AG08396 (cell line): ENCODE measurements around the gene IL1F10.

Experiments
- DNase-seq: peaks from one replicate; pipeline ENCODE4 v3.0.0; 2012; ENCODE audit warnings: low spot score, mixed read lengths

The IL1F10 gene, protein sequence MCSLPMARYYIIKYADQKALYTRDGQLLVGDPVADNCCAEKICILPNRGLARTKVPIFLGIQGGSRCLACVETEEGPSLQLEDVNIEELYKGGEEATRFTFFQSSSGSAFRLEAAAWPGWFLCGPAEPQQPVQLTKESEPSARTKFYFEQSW

GRCh38 chr2:113067681-113068080 lies at the start of gene IL1F10:
Gene IL1F10, plus strand, starts transcription at chr2:113067970. Its CDS starts 4,769 bp downstream, at chr2:113072739.
- no peak for DNase-seq

GRCh38 chr2:113018509-113018908 lies 49.3 kb upstream of the IL1F10 start:
- no peak for DNase-seq

DNA sequence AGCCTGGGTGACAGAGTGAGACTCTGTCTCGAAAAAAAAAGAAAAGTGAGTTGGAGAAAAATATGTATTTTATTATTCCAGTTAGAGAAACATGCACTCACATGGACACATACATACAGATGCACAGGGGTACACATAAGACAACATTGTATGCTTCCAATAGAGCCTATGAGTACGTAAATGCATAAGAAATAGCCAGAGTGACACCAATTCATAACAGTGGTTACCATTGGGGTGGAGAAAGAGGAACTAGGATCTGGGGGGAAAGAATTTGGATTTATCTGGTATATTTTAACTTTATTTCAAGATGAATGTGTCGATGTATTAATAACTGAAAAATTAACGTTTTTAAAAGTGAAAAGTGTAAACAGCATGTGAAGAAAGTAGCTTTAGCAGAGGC lies 46.5 kb upstream of the IL1F10 start:
- DNase-seq: no peak

DNA sequence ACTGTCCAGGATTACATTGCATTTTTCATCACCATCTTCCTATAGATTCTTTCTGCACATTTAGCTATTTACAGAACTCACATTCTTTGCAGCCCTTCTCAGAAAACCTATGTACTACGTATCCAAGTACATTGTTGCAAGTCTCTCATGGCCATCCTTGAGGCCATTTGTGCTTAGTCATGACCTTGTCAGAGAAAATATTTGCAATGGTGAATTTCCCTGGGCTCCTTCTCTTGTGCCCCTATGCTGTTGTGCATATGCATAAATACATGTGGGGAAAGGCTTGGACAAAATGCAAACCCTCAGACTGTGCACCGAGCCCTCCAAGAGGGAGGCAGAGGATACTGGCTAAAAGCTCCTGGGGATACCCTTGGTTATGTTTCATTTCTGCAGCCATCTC lies 43.0 kb upstream of the IL1F10 start:
- DNase-seq: no peak

- DNase-seq: no peak
These were observed 42.0 kb upstream of the IL1F10 start for GRCh38 chr2:113025737-113026136.

- DNase-seq: no peak
These were observed 40.1 kb upstream of the IL1F10 start for GRCh38 chr2:113027691-113028090.

DNA sequence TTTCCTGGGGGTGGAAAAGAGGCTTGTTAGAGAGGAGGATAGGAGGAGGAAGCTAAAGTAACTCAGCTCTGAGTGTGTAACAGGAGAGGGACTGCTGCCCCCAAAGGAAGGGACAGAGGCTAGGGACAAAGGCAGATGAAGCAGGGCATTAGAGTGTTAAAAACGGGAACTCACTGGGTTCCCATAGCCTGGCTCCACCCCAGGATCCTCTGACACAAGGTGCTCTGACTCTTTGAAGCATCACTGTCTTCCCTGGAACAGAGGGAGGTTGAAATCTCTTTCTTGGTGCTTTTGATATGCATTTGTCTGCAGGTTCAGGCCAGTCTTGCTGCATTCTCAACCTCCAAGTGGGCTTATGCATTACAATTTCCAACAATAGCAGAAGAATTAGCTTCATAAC lies 39.7 kb upstream of the IL1F10 start:
- no peak for DNase-seq

GRCh38 chr2:113032737-113033136 lies 35.0 kb upstream of the IL1F10 start:
- no peak for DNase-seq

GRCh38 chr2:113034016-113034415 lies 33.8 kb upstream of the IL1F10 start:
- no peak for DNase-seq

GRCh38 chr2:113036763-113037162 lies 31.0 kb upstream of the IL1F10 start:
- no peak for DNase-seq

DNA sequence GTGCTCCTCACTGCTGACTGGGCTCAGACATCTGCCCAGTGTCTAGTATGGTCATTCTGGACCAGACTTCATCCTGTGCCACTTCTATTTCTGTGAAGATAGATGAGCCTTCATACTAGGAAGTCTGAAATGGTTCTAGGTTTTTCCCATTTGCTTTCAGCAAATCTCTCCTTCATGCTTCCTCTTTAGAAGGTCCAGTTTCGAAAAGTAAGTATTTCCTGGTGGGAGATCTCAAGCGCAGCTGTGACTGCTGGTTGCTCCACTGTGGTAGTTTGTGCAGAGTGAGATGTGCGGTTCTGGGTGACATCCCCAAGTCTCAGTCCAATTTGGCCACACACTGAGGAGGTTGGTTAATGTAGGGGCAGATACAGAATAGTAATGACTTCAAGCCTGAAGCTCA lies 29.5 kb upstream of the IL1F10 start:
- no peak for DNase-seq

- DNase-seq: no peak
These were observed 28.6 kb upstream of the IL1F10 start for GRCh38 chr2:113039158-113039557.

DNA sequence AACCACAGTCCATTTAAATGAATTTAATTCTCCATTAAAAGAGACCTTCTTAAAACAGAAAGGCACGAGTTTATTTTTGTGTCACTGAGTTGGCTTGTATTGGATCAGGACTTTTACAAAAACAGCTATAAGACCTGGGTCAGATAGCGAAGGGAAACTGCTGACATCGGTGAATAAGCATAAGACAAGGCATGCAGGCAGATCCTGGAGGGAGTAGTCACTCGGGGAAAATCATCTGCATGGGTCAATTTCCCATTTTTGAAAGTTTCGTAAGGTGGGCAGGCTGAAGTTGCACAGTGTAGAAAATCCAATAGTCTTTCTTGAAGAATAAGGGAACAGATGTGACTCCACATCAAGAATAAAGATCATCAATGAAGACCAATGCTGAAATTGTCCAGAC lies 28.1 kb upstream of the IL1F10 start:
- DNase-seq: no peak

- DNase-seq: no peak
These were observed 25.9 kb upstream of the IL1F10 start for GRCh38 chr2:113041871-113042270.

DNA sequence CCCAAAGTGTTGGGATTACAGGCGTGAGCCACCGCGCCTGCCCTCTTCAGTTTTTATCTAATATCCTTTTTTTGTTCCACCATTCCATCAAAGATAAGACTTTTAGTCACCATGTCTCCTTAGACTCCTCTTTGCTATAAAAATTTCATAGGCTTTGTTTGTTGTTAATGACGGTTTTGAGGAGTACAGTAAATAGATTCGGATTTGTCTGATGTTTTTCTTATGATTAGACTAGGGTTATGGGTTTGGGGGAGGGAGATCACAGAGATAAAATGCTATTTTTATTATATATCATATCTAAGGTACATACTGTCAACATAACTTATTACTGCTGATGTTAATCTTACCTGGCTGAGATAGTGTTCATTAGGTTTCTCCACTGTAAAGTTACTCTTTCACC lies 21.3 kb upstream of the IL1F10 start:
- no peak for DNase-seq

DNA sequence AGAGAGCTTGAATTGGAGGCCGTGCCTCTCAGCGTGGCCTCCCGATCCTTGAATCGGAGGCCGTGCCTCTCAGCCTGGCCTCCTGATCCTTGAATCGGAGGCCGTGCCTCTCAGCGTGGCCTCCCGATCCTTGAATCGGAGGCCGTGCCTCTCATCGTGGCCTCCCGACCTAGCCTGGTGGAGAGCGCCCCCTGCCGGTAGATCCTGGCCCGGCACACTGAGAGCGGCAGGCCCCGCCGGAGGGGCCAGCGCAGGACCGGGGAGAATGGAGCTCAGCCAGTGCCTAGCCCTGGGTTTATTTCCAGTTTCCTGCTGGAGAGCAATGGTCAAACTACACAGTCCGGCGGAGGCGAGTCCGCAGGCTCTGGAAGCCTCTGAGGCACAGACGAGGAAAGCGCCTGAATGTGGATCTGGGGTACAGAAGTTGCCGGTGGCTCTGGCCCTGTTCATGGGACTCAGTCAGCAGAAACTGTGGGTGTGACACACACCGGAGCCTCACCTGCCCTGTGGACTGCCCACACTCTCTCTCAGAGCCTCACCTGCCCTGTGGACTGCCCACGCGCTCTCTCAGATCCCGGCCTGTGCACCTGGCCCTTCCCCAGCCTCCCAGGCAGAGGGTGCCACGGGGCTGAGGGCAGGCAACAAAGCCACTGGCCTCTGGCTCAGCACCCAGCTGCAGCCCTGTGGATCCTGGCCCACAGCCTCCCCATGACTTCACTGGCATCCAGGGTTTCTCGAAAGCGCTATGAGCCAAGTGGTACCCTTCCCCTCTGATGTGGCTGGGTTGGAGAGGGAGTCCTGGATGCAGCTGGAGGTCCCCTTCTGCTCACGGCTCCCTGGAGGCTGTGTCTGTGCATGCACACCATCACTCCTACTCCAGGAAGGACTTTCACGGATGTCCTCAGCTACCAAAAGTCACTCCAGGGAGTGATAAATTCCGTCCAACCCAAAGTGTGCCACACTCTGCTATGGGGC lies 16.6 kb upstream of the IL1F10 start:
- no peak for DNase-seq

DNA sequence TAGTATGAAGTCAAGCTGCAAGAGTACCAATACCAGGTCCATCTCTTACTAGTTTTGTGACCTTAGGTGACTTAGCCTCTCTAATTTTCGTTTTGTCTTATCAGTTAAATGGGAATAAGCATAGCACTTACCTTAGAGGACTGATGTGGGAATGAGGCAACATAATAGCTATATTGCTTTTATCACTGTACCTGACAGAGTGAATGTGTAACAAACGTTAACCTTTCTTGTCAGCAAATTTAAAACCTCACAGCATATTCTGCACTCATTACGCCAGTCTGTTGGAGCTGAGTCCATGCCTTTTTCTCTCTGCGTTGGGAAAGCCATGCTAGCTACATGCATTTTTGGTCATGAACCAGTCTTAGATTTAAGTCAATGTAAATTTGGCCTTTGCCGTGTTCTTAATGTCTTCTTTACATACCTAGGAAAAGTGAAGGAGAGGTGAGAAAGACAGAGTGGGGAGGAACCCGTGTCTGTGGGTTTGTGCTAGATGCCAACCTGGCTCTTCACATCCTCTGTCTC lies 15.3 kb upstream of the IL1F10 start, which contains the start of gene IL36B:
IL36B (minus strand) TSS at position 472 of the 522 bp plus-strand sequence.
- DNase-seq: no peak

GRCh38 chr2:113053666-113054065 lies 14.1 kb upstream of the IL1F10 start:
- DNase-seq: no peak

DNA sequence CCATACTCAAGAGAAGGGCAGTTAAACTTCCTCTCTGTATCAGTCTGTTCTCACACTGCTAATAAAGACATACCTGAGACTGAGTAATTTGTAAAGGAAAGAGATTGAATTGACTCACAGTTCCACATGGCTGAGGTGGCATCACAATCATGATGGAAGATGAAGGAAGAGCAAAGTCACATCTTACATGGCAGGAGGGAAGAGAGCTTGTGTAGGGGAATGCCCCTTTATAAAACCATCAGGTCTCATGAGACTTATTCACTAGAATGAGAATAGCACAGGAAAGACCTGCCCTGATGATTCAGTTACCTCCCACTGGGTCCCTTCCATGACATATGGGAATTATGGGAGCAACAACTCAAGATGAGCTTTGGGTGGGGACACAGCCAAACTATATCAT lies 13.7 kb upstream of the IL1F10 start:
- no peak for DNase-seq

GRCh38 chr2:113056521-113056920 lies 11.2 kb upstream of the IL1F10 start:
- DNase-seq: no peak

DNA sequence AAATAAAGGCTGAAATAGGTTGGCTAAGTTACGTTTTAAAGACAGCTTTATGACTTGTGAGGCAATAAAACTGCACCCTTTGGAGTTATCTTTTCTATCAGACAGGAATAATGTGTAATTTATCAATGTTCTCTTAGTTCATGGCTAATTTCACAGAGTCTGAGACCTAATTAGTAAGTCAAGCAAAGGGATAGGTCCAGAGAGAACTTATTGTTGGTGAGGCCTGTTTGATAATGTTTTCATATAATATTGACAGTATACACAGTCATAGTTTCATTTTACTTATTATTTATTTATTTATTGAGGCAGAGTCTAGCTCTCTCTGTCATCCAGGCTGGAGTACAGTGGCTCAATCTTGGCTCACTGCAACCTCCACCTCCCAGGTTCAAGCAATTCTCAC lies 10.7 kb upstream of the IL1F10 start:
- no peak for DNase-seq

- no peak for DNase-seq
These were observed 9.3 kb upstream of the IL1F10 start for GRCh38 chr2:113058411-113058994.
